ENCODE measurements around the gene SMG1.
"Not testable (repeated sequence)": the region's sequence is repeated elsewhere in the genome, so short reads cannot be mapped to it uniquely, and the experiment has no call there.

Gene SMG1

DNA sequence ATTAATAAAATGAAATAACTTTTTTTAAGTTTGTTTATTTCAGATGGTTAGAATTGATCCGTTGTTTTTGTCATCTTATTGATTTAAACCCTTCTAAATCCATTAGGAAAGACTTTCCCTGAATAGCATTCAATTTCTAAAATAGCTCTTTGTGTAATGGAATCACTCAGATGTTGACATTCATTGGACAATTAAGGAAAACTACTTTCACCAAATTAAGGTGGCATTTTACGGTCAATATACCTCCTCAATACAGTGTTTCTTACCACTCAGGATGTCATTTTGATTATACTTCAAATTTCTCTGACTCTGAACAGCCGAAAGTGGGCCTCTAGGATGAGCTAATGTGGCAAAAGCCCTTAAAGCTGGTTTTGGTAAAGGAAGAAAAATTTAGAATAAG lies 126.7 kb downstream of the SMG1 start:
- no peak for DNase-seq (ENCODE audit: low read depth)

DNA sequence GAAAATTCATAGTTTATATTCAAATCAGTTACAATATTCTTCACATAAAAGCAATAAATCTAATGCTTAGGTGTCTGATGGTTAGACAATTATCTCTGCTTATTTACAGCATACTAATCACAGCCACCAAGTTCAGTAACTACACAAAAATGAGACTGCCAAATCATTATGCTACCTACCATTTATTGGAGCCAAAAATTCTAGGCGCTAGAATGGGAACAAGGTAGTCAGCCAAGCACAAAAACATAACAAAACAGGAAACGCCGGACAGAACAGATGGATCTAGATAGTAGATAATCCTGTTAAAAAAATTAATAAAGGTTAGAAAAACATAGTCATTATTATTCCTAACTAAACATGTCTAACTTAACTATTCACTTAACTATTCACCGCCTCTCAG lies 128.5 kb downstream of the SMG1 start:
- DNase-seq (ENCODE audit: low read depth) = no peak

DNA sequence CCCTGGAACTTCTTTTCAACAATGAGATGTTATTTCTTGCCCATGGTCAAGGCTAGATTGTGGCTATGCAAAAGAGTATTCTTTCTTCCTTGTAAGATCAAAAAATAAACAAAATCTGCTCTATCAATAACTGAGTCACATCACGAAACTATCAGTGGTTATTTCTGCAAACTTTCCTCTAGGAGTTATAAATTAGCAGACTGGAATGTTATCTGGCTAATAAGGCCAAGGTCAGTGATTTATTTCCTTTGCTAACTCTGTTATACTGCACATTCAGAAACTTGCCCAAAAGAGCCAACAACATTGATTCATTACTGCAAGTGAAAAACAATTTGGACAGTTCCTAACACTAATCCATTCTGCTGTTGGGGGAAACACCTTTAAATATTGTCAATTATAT lies 129.8 kb downstream of the SMG1 start:
- no peak for DNase-seq (ENCODE audit: low read depth)

DNA sequence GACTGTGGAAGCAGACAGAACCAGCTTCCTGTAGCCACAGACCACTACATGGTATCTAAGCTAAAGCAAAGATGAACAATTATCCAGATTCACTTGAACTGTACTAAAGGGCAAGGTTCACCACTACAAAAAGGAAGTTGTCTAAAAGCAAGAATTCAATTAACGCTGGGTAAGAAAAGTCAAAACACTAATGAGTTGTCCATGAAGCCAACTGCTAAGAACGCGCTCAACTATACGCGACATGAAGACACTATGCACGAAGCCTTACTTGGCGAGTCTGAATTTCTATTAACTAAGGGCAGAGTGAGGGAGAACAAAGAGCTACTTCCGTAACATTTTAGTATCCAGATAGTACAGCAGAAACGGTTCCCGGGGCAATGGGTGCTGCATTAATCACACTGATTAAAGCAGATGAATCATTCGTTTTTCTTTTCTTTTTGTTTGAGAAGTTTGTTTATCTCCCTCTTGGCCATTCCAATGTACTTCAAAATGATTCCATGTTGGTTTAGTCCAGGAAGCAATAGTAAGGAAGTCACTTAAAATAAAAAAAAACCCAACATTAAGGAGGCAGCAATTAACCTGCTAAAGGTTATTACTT lies 133.3 kb downstream of the SMG1 start:
- no peak for DNase-seq (ENCODE audit: low read depth)

DNA sequence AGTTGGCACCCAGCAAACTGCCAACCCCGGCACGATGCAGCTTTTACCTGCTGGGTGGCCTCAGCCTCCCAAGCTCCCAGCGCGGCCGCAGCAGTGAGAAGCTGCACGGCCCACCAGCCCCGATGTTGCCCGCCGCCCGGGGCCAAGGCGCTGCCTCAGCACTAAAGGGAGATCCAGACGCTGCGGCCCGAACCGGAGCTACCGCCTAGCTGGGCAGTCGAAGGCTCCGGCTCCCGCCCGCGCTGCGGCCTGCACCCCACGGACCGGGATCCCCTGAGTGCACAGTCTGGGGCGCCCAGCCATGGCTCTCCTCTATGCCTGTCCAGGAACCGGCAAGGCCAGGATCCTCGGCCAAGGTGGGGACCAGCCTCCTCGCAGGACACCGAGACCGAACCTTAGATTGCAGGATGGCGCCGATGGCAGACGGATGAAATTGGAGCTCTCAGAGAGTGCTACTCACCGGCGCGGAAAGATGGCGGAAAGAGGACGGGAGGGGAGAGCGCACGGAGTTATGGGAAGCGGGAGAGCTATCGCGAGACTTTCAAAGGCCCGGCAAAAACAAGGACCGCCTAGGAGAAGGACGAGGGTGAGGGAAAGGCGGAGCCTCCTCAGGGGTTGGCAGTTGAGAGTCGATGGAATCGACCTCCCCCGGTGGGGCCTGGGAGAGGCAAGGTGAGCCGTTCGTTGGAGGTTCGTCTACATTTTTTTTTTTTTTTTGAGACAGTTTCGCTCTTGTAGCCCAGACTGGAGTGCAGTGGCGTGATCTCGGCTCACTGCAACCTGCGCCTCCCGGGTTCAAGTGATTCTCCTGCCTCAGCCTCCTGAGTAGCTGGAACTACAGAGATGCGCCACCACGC lies 136.1 kb downstream of the SMG1 start, which contains the start of gene RPS15A:
Gene RPS15A (minus strand): TSS at position 485 of the 857 bp plus-strand sequence. CDS start 1,221 bp downstream, outside the sequence.
- peak; percentile 88 for DNase-seq (ENCODE audit: low read depth)

DNA sequence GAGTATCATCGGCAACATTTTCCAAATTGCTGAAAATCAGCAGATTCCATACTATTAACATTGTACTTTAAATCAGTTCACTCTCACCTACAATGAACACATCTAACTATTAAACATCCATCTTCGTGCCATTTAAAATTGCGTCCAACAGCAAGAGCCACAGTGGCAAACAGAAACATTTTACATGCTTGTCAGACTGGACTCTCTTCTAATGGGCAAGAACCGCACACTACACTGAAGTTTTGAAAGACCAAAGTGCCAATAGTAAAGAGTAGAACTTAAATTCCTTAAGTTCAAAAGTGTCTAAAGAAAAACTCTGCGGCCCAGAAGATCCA lies 136.7 kb downstream of the SMG1 start:
- no peak for DNase-seq (ENCODE audit: low read depth)

DNA sequence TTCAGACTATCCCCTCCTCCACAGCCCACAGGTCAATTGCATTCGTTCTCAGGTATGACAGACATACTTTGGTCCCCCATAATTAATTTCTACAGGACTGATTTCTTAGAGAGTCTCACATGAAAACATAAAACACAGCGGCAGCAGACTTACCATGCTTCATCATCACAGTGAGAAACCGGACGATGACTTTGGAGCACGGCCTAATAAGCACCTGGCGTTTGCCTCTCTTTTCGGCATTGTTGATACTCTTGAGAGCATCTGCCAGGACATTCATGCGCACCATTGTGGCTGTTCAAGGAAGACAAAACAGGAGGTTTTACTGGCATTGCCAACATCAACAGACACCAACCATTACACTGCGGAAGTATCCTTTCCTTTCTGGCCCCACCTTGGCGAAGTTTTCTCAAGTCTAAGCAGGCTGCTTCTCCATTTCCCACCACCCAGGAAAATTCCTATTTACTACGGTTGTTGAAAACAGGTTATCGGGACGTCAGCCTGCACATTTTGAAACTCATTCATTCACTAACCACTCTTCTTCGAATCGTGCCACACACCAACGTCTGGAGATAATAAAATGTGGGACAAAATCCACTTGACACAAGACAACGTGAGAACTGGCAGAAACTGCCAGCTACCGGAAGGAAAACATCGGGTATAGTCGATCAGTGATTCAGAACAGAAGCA lies 137.2 kb downstream of the SMG1 start:
- DNase-seq (ENCODE audit: low read depth) = no peak

DNA sequence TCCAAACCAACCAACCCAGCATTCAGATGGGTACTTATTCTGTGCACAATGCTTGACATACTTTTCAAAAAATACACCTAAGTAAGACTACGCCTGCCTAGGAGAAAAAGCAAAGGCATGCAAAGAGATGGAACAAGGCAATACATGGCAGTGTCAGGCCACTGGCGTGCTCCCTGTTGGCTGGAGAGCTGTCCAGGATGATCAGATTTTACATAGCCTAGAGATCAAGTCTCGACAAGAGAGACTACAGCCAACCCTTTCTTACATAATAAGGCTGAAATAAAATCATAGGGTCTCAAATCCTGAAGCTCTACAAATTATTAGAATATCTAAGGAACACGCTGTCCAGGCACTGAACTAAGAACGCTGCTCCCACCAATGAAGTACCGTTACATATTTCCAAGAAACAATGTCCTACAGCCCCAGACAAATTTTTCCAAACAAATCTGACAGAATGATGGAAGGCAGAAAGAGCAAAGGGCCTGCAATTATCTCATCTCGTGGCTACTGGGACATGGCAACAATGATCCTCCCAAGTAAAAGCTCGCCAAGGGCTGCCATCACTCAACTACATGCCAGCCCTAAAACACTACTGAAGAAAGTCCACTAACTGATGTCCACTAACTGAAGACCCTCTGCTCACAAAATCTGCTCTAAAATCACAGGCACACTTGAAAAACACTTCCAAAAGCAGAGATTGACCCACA lies 141.1 kb downstream of the SMG1 start:
- DNase-seq (ENCODE audit: low read depth) = no peak

DNA sequence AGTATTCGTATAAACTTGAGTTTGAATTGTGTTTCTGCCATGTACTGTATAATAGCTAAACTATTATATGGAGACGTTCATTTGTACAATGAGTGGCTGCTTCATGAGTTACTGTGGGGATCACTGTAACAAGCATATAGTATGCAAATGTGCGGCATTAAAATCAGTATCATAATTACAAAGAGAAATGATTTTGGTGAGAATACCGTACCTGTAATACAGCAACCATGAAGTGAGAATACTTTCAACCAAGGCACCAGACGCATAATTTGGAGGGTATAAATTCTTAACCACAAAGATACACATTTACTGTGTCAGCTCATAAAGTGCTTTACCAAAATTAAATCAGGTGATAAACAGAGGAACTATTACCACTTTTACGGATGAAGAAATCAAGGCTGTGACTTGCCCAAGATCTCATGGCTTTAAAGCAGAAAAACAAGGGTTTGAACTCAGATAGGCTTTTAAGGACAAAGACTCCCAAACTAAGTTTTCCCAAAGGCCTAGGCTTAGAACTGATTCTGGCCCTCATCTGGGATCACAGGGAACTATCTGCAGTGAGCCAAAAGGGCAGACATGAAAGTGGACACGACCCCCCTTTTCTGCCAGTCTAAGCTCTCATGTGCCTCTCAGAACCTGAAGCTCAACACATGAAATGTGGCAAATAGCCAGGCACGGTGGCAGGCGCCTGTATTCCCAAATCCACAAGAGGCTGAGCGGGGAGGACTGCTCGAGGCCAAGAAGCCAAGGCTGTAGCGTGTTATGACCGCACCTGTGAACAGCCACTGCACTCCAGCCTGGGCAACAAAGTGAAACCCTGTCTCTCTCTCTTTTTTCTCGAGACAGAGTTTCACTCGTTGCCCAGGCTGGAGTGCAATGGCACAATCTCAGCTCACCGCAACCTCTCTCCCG lies 142.5 kb downstream of the SMG1 start:
- no peak for DNase-seq (ENCODE audit: low read depth)

DNA sequence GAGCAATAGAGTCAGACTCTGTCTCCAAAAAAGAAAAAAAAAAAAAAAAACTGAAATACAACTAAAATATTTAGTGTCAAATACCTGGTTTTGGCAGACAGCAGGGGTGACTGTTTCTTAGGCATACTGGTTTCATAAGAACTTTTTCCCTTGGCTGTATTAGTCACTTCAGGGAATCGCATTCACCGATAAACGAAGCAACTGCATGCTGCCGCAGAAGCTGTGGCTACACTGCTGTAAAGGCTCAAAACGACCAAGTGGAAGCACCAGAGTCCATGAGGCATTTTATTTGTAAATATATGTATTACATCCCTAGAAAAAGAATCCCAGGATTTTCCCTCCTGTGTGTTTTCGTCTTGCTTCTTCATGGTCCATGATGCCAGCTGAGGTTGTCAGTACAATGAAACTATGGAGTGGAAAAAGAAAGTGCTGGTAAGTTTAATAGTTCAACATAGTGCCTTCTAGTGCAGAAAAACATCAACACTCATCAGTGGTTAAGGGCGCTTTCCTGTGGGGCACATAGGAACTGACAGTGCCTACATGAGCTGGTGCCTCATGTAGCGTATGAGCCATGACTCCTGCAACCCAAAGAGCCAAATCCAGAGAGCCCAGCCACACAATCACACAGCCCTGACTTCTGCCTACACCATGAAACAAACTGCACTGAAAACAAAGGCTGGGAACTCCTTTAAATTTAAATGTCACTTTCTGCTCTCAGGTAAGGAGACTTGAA lies 143.3 kb downstream of the SMG1 start:
- no peak for DNase-seq (ENCODE audit: low read depth)

DNA sequence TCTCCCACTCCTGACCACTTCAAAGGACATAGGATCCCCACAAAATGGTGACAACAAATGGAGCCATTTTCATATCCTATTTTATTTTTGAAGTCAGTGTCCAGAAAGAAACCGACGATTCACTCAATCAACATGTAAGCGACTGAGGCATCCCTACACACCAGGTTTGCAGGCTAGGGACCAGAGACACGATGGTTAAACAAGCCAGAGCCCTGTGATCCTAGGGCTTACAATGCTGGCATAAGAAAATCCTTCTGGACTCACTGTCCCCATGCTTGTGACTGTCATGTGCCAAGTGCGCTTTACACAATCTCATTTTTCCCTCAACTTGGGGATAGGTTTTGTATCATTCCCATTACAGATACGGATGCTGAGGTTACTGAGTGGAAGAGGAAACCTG lies 145.0 kb downstream of the SMG1 start:
- not testable (repeated sequence) for DNase-seq (ENCODE audit: low read depth)

DNA sequence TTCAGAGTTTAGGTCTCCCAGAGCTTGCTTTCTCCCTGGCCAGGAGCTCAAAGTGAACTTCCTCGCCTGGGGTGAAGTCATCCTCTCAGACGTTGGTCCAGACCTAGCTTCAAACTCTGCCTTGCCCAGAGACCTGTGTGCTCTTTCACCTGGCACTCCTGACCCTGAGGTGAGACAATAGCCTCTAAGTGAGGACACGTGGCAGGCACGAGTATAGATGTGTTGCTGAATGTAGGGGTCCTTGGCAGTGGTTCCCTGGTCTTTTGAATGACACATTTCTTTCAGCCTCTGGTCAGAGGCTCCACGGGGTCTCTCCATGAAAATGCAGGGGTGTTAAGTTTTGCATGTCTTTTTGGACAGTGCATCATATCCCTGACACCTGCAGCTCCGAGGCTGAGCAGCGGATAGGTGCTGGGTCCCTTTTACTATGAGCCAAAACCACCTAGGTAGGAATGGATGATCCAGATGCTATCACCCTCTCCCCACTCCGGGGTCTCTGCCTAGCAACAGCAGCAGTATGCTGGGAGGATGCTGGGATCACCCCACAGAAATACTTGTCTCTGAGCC lies 145.7 kb downstream of the SMG1 start:
- not testable (repeated sequence) for DNase-seq (ENCODE audit: low read depth)

DNA sequence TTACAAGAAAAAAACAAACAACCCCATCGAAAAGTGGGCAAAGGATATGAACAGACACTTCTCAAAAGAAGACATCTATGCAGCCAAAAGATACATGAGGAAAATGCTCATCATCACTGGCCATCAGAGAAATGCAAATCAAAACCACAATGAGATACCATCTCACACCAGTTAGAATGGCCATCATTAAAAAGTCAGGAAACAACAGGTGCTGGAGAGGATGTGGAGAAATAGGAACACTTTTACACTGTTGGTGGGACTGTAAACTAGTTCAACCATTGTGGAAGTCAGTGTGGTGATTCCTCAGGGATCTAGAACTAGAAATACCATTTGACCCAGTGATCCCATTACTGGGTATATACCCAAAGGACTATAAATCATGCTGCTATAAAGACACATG lies 148.5 kb downstream of the SMG1 start:
- DNase-seq (ENCODE audit: low read depth) = not testable (repeated sequence)

DNA sequence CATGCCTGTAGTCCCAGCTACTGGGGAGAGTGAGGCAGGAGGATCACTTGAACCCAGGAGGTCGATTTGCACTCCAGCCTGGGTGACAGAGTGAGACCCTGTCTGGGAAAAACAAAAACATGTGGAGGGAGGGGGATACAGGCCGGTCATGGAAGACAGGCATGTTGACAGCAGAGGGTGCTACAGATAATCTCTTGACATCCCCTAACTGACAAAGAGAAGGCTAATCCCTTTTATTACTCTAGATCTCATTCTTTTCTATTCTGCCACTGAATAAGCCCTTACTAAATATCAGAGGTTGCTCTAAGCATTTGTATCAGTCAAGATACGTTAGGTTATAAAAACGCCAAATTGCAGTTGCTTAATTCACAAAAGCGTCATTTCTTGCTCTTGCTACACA lies 149.9 kb downstream of the SMG1 start:
- not testable (repeated sequence) for DNase-seq (ENCODE audit: low read depth)

DNA sequence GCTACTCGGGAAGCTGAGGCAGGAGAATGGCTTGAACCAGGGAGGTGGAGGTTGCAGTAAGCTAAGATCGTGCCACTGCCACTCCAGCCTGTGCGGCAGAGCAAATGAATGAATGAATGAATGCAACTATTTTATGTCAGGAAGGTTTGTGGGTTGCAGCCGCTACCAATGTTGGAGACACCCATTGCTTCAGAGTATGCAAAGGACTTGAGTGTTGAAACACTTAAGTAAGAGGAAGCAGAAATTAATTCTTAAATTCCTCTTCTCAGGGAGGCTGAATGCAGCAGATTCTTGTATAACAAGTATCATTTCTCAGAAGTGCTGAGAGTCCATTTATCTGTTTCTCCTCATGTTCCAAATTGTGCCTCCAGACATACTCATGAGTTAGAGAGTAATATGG lies 151.6 kb downstream of the SMG1 start:
- DNase-seq (ENCODE audit: low read depth) = not testable (repeated sequence)

DNA sequence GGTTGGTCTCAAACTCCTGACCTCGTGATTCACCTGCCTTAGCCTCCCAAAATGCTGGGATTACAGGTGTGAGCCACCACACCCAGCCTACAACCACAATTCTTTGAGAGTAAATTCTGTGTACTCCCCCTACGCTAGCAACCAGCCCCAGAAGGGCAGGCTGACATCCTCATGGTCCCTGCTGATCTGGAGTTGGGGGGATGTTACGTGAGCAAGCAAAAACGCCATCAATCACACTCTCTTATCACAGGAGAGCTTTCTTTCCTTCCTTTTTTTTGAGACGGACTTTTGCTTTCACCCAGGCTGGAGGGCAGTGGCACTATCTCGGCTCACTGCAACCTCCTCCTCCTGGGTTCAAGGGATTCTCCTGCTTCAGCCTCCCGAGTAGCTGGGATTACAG lies 154.0 kb downstream of the SMG1 start:
- not testable (repeated sequence) for DNase-seq (ENCODE audit: low read depth)

DNA sequence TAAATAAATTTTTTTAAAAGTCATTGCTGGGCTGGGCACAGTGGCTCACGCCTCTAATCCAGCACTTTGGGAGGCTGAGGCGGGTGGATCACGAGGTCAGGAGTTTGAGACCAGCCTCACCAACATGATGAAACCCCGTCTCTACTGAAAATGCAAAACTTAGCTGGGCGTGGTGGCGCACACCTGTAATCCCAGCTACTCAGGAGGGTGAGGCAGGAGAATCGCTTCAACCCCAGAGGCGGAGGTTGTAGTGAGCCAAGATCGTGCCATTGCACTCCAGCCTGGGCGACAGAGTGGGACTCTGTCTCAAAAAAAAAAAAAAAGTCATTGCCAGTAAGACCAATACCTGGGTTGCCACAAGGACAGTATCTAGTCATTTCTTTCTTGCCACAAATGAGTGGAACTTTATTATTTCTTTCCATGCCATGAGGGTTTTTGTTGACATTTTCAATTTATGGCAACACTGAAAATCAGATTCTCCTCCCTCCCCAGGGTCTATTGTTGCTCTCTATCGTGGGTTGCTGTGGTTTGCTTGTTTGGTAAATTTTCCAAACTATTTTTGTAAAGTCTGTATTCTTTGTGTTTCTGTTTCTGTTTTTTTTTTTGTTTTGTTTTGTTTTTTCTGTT lies 155.8 kb downstream of the SMG1 start:
- not testable (repeated sequence) for DNase-seq (ENCODE audit: low read depth)

DNA sequence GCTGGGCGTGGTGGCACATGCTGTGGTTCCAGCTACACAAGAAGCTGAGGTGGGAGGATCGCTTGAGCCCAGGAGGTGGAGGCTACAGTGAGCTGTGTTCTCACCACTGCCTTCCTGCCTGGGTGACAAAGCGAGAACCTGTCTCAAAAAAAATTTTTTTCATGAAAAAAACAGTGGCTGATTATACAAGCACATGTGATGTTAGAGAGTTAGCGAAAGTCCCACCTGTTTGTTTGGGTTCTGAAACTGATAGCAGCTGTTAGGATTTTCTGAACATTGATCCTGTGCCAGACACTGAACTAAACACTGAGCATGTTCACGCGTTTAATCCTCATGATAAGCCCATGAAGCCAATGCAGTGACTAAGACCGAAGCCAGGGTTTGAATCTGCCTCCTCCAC lies 159.0 kb downstream of the SMG1 start:
- not testable (repeated sequence) for DNase-seq (ENCODE audit: low read depth)

DNA sequence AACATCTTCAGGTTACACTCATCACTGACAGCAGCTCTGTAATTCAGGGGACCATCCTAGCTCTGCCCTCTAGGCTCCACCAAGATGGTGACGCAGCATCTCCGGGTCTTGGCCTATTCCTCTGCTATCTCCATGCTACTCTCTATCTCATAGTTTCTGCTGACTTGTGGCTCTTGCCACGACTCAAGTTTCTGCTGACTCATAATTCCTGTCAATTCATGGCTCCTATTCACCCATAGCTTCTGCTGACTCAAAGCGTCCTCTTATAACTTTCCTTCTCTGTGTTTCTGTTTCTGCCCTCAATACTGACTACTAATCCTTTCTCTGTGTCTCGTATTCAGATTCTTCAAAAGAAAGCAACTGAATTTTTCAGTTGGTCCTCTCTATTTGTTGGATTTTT lies 163.5 kb downstream of the SMG1 start:
- DNase-seq (ENCODE audit: low read depth) = not testable (repeated sequence)

Data from activated T-helper 9 cell treated with anti-CD3 and anti-CD28 coated beads, Interleukin-2, amount 50 U/mL, for 16 hours (primary cell).